ENCODE data around the gene ACTL8.

DNA sequence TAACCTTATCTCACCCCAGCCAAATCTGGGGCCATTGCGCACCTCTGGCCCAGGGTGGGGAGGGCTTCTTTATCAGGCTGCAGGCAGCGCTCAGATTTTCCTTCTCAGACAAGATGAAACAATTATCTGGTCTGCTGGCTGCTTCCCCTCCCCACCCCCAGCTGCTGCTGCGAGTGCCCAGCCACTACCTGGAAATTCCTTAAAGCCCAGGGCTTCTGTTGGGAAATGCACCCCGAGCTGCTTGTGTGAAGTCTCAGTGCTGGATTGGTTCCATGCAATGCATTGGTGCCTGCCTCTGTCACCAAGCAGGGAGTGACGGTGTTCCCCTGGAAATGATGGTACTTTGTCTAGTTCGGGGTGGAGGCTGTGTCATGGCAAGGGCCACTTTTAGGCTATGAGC lies 18.5 kb upstream of the ACTL8 start:
- TF ChIP-seq, protein P1, sequence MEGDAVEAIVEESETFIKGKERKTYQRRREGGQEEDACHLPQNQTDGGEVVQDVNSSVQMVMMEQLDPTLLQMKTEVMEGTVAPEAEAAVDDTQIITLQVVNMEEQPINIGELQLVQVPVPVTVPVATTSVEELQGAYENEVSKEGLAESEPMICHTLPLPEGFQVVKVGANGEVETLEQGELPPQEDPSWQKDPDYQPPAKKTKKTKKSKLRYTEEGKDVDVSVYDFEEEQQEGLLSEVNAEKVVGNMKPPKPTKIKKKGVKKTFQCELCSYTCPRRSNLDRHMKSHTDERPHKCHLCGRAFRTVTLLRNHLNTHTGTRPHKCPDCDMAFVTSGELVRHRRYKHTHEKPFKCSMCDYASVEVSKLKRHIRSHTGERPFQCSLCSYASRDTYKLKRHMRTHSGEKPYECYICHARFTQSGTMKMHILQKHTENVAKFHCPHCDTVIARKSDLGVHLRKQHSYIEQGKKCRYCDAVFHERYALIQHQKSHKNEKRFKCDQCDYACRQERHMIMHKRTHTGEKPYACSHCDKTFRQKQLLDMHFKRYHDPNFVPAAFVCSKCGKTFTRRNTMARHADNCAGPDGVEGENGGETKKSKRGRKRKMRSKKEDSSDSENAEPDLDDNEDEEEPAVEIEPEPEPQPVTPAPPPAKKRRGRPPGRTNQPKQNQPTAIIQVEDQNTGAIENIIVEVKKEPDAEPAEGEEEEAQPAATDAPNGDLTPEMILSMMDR (conservative IDR thresholded peaks at IDR 0.05; ENCODE audit: low read depth, low read length), result no peak
- TF ChIP-seq RAD21 (IDR thresholded peaks at IDR 0.05; ENCODE audit: low read length) (no peak), CEBPB (IDR thresholded peaks at IDR 0.05; ENCODE audit: low read depth, low read length) (no peak), CHD1 (IDR thresholded peaks at IDR 0.05; ENCODE audit: low read depth, low read length) (no peak)
- TF ChIP-seq, protein P2, sequence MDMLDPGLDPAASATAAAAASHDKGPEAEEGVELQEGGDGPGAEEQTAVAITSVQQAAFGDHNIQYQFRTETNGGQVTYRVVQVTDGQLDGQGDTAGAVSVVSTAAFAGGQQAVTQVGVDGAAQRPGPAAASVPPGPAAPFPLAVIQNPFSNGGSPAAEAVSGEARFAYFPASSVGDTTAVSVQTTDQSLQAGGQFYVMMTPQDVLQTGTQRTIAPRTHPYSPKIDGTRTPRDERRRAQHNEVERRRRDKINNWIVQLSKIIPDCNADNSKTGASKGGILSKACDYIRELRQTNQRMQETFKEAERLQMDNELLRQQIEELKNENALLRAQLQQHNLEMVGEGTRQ (IDR thresholded peaks at IDR 0.05; ENCODE audit: low read depth, low read length), result no peak

All from IMR-90 (cell line).